GM19099 (cell line): ENCODE measurements around the gene CPOX.

ENCODE experiments used
- POLR2A ChIP-seq: IDR thresholded peaks from 3 replicates; pipeline ENCODE4 v1.6.1; 2011; ENCODE audit warnings: low read depth; ENCODE audit not compliant: insufficient read length; ENCODE audit errors: extremely low read depth

Gene CPOX

GRCh38 chr3:98596541-98597500 is 3.4 kb upstream of the CPOX start:
- TF ChIP-seq POLR2A, result no peak

- no peak for TF ChIP-seq POLR2A
Measured at GRCh38 chr3:98596087-98596486, 2.7 kb upstream of the CPOX start.

- TF ChIP-seq POLR2A, result no peak
Measured at GRCh38 chr3:98594628-98595324, 1.4 kb upstream of the CPOX start.

GRCh38 chr3:98592345-98592935 is 971 bp downstream of the CPOX start:
- TF ChIP-seq POLR2A, result no peak

GRCh38 chr3:98589331-98590036 is 3.9 kb downstream of the CPOX start:
- no peak for TF ChIP-seq POLR2A

GRCh38 chr3:98588065-98588464 is 5.3 kb downstream of the CPOX start:
- no peak for TF ChIP-seq POLR2A

- TF ChIP-seq POLR2A, result no peak
Measured at GRCh38 chr3:98587654-98588053, 5.8 kb downstream of the CPOX start.

- TF ChIP-seq POLR2A, result no peak
Measured at GRCh38 chr3:98584547-98584946, 8.9 kb downstream of the CPOX start.

- TF ChIP-seq POLR2A, result no peak
Measured at GRCh38 chr3:98583766-98584165, 9.6 kb downstream of the CPOX start.

GRCh38 chr3:98582042-98582441 is 11.4 kb downstream of the CPOX start:
- no peak for TF ChIP-seq POLR2A

- TF ChIP-seq POLR2A, result no peak
Measured at GRCh38 chr3:98581474-98581873, 11.9 kb downstream of the CPOX start.

GRCh38 chr3:98580401-98581386 is 12.7 kb downstream of the CPOX start:
- no peak for TF ChIP-seq POLR2A

GRCh38 chr3:98577178-98577895 is 16.1 kb downstream of the CPOX start:
- TF ChIP-seq POLR2A, result no peak
